HG02623 (cell line): ENCODE data around the gene PRKG1.

Source experiments
- ATAC-seq: cut with Tn5 transposase; IDR thresholded peaks from one replicate; pipeline ENCODE4 v1.9.1; 2021; ENCODE audit warnings: moderate library complexity; ENCODE audit not compliant: unreplicated experiment

The PRKG1 gene

DNA sequence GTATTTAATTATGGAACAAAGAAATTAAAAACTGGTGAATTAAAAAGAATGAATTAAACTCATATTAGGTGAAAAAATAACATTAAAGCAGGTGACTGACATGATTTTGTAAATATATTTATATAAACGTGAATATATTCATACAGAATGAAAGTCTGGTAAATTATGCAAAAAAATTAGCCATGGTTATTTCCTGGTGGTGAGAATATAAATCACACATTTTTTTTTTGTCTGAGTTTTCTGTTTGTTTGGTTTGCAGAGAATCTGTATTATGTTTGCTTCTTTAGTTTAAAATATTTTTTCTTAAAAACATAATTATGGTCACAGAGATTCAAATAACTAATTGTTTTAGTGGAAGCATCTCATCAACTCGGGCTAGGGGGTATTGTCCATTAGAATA lies 698.1 kb downstream of the PRKG1 start:
- ATAC-seq, result no peak

DNA sequence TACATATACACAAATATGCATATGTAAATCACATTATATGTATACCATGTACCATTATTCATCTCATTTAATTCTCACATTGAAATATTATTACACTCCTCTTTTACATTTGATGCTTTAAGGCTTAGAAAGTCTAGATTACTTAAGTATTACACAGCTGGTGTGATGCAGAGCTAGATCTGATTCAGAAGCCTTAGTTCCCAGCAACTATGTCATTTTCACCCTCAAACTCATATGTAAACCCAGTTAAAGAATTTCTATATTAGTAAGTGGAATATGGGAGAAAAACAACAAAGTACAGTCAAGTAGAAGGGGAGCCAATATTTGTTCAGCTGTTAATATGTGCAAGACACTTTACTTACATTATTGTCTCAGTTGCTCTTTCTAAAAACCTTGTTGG lies 699.4 kb downstream of the PRKG1 start:
- ATAC-seq, result no peak

DNA sequence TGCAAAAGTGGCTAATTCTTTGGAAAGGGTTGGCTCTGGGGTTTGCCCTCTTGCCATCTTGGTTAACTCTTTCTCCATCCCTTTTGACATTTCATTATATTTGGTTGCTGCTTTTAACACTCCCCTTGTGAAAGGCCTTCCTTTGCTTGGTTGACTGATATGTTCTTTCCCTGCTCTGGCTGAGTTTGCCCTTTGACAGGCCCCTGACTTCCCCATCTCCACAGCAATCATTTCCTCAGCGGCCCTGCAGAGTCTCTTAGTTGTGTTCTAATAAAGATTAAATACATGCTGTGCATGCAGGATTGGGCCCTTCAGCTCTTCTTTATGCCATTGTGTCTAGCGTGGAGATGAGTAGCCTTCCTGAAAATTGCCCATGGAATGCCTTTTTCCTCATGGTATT lies 709.7 kb downstream of the PRKG1 start:
- no peak for ATAC-seq

DNA sequence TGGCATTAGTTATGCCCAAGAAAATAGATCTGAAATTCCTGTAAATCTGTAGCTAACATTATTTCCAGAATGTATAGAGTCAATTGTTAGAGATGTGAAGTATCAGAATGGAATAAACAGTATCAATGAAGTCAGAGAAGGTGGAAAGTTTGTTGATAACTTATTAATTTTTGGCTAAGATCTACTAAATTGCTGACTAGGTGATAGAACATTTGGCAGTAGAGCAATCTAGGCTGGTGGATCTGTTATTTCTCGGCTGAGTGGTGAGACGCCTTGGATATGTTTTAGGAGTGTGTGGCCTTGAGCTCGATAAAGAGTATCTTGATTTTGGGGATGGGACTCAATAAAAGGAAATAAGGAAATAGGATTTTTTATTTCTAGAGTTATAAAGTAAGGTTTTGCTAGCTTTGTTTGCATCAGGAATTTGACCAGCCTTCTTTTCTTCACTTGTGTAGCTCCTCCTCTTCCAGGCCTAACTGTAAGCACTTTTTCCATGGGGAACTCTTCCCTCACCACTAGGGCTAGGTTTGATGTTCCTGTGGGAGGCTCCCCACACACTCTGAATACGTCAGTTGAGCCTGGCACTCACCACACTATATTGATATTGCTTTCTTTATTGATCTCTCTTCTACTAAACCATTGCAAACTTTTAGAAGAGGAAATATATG lies 711.9 kb downstream of the PRKG1 start:
- ATAC-seq, result no peak

DNA sequence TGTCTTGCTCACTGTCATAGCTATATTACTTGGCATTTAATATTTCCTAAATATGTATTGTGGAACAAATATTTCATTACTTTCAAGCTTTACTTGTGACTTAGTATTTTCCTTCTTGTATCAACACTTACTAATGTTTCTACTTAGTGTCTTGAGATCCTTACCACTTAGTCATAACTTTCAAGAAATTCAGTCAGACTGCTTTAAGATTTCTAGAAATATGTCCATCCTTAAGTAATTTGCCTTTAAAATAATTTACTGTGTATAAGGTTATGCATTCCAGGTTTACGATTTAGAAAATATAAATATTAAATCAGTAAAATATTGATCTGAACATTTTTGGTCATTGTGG lies 712.4 kb downstream of the PRKG1 start:
- no peak for ATAC-seq

DNA sequence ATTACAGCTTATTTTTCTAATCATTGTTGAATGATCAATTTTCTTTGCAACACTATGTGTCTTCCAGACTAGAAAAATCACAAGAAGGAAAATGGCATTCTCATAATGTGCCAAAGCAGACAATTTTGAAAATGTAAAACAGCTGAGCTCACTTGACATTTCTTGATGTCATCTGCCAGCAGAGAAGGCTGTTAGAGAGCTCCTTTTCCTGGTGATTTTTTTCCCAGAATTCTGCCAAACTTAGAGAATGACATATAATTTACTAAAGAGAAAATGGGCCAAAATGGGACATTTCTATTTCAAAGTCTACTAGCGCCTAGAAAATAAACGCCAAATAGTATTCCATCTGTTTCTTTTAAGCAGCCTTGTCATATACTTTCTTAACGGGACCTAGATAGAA lies 714.0 kb downstream of the PRKG1 start:
- no peak for ATAC-seq

DNA sequence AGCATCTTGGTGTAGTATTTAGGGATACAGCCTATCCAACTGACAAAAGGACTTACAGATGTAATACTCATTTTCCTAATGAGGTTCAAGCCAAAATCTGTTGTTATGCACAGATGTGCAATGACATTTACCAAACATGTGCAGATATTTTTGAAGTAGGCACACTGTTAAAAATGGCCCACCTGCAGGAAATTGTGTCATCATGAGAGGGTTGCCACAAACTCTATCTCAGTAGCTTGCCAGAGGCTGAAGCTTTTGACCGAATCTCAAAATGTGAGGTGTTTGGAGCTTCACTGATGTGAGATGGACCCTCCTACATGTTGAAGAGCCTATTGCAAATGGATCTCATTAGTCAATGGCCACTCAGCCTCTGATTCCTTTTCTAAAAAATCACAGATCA lies 714.8 kb downstream of the PRKG1 start:
- no peak for ATAC-seq

DNA sequence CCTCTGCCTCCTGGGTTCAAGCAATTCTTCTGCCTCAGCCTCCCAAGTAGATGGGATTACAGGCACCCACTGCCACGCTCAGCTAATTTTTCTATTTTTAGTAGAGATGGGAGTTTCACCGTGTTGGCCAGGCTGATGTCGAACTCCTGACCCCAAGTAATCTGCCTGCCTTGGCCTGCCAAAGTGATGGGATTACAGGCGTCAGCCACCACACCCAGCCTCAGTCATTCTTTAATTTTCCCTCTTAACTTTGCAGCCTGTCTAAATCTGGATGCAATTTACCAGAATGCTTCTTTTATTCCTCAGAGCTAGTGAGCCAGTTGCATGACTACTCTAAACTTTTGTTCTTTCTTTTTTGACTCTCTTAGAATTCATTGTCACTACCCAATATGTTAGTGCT lies 715.6 kb downstream of the PRKG1 start:
- ATAC-seq, result no peak

DNA sequence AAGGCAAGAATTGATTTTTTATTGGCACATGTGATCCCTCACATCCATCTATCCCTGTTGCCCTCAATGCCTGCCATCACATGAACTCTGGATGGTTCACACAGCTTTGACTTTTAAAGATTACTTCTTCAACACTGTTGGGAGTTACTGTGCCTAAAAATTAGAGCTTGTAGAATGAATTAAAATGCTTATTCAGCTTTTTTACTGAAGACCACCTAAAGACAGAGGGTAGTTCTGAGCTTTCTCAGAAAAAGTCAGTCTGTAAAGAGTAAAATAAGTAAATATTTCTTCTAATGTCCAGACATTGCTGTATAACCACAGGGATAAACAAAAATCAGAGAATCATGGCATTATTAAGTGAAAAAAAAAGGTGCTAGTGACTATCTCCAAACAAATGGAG lies 718.4 kb downstream of the PRKG1 start:
- no peak for ATAC-seq

DNA sequence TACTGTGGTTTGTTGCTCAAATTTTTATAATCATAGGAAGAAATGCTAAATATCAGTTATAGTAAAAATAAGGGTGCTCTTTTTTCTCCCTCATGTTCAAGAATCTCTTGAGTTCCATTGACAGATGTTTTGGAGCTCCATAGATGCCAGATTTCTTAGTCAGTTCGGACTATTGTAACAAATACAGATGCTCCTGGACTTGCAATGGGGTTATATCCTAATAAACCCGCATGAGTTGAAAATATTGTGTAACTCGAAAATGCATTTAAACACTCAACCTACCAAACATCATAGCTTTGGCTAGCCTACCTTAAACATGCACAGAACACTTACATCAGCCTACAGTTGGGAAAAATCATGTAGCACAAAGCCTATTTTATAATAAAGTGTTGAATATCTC lies 725.8 kb downstream of the PRKG1 start:
- ATAC-seq, result no peak

DNA sequence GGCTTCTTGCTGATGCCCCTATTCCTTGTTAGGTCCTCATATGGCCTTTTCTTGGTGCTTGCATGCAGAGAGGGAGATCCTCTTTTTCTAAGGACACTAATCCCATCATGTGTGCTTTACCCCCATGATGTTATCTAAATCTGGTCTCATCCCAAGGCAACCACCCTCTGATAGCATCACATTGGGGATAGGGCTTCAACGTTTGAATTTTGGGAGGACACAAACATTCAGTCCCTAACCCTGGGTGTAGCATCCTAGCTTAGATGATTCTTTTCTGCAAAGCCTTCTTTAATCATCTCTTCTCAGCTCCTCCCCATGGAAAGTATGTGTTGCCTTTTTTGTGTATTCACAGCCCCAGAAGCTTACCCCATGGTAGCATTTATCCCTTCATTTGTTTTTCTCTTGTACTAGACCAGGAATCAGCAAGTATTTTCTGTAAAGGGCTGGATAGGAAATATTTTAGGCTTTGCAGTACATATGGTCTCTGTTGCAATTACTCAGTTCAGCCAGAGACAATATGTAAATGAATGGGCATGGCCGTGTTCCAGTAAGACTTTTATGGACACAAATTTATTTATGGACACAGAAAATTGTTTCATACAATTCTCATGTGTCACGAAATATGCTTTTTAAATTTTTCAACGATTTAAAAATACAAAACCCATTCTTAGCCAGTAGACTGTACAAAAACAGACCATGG lies 726.6 kb downstream of the PRKG1 start:
- ATAC-seq, result no peak

DNA sequence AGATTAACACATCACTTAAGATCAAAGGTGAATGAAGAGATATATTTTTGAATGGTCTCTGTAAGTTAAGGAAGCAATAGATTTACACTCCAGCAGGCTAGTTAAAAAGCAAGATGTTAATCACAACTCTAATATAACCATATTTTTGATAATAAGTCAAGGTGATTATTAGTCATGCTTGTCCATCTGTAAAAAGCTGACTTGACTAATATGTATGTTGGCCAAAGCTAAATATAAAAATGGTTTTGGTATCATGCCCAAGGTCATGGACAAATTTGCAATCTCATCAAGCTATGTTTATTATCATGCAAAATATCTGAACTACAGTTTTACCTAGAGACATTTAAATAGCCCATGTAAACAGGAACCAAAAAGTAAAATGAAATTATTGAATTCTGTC lies 727.7 kb downstream of the PRKG1 start:
- no peak for ATAC-seq

DNA sequence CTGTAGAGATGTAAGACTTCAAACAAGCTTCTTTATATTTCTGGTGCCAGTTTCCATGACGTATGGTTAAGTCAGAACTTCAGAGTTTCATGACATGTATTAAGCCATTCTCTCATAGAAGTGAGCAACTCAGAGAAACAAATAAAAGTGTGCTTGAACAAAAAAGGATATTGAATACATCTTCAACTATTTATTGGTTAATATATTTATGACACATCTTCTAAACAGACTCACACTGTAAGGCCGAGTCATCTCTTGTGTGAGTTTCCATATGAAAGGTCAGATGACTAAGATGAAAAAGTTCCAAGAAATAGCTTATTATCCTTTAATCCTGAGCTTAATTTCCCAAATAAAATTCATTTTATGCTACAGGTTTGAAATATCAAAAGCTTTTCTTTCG lies 730.6 kb downstream of the PRKG1 start:
- ATAC-seq, result no peak

DNA sequence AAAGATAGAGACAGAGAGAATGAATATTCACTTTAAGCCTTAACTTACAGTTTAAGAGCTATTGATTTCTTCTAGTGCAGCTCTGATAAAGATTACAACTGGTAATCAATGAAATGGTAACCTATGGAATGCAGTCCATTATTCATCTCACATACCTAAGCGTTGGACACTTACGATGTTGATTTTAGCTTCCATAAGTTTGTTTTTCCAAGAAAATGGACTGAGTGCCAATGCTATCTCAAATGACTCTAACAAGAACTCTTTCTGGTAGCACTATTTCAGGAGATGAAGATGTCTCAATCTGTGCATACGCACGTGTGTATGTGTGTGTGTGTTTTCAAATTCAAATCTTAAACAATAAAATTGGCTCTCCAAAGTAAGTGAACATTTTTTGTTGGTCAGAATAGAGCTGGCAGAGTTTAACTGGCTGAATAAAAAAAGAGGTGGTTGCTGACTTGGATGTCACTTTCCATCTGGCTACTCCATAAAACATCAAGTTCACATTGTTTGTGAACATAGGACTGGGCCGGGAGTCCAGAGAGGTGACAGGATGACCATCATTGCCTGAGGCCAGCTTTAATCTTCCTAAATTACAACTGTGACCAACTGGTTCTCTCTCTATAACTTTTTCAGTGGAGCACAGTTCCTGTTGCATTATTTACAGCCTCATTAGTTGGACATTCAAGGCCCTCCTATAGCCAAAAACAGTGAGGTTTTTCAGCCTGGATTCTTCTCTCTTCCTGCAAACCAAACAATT lies 732.0 kb downstream of the PRKG1 start:
- ATAC-seq, result no peak

DNA sequence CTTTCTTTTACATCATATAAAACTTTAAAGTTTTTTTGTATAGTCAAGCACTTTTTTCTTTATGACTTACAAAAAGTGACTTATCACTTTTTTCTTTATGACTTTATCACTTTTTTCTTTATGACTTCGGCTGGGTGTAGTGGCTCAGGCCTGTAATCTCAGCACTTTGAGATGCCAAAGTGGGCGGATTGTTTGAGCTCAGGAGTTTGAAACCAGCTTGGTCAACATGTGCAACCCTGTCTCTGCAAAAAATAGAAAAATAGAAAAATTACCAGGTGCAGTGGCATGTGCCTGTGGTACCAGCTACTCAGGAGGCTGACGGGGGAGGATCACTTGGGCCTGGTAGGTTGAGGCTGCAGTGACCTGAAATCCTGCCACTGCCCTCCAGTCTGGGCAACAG lies 733.9 kb downstream of the PRKG1 start:
- ATAC-seq, result no peak

DNA sequence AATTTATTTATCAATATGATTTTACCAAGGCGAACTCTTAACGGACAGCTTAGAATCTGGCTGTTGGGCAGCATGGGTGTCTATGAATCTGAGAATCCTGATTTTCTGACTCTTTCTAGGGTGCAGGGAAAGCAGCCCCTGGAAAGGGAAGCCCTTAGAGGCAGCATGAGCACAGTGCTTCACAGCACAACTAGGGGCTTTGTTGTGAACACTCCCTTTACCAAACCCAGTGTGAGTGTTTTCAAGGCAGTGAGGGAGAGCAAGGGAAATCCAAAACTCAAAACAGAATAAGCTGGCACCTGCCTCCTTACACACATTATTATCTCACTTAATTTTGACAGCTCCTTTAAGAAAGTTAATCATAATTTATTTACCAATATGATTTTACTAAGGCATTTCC lies 741.4 kb downstream of the PRKG1 start:
- no peak for ATAC-seq

DNA sequence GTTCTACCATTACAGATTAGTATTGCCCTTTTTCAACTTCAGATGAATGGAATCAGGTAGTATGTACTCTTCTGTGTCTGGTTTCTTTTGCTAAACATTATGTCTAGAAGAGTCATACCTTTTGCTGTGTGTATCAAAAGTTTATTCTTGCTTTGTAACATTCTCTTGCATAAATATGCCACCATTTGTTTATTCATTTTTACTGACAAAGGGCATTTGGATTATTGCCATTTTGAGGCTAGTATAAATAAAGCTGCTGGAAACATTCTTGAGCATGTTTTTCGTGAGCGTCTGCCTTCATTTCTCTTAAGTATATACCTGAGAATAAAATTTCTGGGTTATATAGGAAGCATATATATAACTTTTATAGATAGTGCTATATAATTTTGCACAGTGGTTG lies 746.8 kb downstream of the PRKG1 start:
- no peak for ATAC-seq

DNA sequence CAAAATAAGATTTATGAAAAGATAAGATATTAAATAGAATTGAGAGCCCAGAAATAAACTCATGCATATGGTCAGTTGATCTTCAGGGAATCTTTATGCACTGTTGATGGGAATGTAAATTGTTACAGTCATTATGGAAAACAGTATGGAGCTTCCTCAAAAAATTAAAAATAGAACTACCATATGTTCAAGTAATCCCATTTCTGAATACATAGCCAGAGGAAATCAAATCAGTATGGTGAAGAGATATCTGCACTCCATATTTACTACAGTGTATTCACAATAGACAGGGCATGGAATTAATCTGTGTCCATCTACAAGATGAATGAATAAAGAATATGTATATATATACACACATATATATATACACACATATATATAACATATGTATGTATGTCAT lies 747.5 kb downstream of the PRKG1 start:
- no peak for ATAC-seq

DNA sequence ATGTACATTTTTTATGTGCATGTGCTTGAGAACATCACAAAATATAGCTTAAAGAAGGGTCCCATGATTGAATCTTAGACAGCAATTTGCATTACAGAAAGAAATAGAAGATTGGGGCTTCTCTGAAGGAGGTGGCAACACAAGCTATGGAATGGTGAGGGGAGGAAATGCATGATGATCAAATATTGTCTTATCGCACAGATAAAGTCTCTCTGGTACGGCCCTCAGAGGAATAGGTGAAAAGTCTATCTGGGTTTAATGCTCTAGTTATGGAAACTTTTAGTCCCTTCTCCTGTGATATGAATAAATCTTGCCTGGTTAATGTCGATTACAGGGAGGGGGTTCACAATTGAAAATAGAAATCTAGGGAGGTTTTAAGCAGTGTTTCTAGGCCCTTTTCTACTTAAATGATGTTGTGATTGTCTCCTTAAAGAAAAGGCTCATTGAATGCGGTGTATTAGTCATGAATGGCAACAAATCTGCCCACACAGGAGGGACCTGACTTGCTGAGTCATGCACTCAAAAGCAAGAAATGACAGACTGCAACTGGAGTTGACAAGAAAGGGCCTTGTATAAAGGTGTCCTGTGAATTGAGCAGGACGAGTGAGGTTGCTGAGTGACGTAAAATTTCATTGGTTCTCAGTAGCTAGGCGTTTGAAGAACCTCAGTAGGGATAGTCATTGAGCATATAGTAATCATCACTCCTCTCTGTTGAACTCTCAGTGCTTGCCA lies 758.5 kb downstream of the PRKG1 start:
- peak; percentile 96 for ATAC-seq

DNA sequence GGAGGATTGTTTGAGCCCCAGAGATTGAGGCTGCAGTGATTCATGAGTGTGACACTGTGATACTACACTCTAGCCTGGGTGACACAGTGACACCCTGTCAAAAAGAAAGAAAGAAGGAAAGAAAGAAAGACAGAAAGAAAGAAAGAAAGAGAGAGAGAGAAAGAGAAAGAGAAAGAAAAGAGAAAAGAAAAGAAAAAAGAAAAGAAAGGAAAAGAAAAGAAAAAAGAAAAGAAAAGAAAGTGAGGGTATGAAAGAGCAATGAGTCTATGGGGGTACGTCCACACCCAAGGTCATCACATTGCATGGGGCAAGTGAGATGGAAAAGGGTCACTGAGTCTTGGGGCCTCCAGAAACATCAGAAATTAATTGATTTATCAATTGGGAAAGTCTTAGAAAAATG lies 760.3 kb downstream of the PRKG1 start:
- ATAC-seq, result no peak

DNA sequence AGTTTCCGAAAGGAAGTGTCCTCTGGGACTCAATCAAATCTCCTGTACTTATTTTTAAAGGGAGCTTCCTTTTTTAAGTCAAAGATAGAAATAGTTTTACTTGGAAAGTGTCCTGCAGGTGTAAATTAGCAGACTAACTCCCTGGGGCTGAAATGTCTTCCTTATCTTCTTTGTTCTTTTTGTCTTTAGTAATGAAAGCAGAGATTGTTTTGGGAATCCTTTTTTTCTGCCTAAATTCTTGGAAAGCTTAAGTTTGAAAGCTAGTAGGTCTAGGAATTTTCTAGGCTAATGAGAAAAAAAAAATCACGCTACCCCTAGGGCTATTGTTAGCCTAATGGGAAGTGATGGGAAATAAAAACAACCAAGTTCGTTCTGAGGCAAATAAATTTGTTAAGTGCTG lies 764.2 kb downstream of the PRKG1 start:
- no peak for ATAC-seq

DNA sequence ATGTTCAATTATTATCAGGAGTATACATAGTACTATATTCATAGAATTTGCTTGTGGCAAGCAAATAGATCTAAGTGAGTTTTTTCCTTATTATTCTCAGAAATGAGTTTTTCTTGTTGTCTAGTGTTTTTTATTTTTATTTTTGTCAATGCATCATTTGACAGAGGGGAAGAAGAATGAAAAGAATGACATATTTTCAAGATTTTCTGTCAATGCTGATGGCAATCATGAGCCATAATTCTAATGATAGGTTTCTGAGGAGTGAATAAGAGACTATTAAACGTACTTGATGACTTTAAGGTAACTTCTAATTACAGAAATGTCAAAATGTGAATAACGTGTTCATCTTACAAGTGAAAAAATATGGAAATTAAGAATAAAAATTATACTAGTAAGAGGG lies 769.7 kb downstream of the PRKG1 start:
- no peak for ATAC-seq
